Head of caudate nucleus (tissue), 42 donors: Measurements from ENCODE around the gene PTTG1IP.

Experiments used
- DNase-seq, 42 donors: peaks; one replicate each; pipeline versions ENCODE4 v3.0.0 to v3.0.0-alpha.2; 2020 to 2021; ENCODE audit warnings: mixed read lengths in 7 of 42
- intact Hi-C: fragments of 100-400 bp; cut with DNase I; formaldehyde crosslinking; loops from one replicate; pipeline ENCODE4 v1.15.0; 2022

The PTTG1IP gene

DNA sequence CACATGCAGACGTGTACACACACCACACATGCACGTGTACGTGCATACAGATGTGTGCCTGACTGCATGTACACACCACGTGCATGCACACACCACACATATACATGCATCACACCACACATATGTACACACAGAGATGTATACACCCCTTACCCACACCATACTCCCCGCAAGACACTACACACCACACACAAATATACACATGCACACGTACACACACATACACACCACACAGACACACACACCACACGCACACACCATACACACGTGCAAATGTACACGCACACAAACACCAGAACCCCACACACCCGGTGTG is 37.5 kb upstream of the PTTG1IP start:
- intact Hi-C loops, result no loop called here
- DNase-seq, result no peak

DNA sequence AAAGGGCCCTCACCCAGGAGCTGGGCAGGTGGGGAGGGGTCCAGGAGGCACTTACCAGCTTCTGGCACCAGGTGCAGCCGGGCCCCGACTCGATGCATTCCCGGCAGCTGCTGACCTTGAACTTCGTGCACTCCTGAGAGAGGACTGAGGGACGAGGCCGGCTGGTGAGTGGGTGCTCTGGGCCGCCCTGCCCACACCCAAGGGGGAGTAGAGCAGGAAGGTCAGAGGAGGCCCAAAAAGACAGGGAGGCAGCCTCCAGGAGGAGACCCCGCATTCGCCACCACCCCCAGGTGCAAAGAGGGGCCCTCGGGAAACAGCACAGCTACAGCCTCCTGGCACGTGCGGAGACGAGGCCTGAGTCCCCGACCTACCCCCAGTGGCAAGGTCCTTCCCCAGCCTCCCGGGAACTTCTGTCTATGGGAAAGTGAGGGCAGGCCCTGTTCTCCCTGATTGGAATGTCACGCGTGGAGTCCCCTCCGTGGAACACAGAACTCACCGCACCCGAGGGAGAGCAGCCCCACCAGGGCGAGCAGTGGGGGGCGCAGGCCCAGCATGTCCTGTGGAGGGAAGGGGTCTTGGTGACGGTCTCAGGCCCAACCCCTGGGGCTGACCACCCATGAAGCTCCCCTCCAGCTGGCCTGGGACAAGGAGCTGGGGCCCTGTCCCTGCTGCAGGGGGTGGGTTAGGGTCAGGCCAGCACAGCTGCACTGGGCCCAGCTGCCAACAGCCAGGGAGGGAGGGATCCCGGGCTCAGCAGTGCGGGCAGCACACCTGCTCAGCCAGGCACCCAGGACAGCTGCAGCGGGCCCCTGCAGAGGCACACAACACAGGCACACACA is 37.0 kb upstream of the PTTG1IP start:
- intact Hi-C loops, result no loop called here
- DNase-seq, result no peak

DNA sequence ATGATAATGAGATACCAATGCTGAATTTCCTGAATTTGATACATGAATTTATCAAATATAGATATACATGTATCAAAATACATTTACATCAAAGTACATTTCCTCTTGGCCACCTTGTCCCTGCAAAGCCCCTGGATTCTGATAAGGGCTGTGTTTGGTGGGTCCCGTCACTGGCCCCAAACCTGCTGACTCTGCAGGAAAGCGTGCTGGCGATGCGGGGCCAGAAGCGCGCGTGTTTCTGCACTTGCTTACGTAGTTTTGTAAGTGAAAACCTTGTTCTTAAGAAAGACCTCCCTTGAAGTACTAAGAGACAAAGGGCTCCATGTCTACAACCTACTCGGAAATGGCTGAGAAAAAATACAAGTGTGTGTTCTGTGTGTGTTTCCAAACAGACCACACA is 36.2 kb upstream of the PTTG1IP start:
- intact Hi-C loops, result no loop called here

DNA sequence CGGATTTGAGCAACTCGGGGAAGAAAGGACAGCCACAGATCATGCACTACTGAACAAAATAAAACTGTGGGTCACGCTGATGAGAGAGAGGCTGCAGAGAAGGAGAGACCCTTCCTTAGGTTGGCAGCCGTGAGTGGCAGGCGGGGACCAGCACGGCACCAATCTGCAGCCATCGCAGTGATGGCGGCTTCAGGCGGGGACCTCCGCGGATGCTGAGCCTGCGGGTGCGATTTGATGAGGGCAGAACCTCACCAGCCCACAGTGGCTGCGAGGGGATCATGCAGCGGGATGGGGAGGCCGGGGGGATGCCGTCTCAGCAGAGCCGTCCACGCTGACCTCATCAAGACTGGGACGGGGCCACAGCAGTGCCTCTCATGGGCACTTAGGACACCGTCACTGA is 35.4 kb upstream of the PTTG1IP start:
- DNase-seq, result no peak
- intact Hi-C loops, result no loop called here

More for the DNA sequence above, 36.2 kb upstream of the PTTG1IP start:
- DNase-seq, result no peak

DNA sequence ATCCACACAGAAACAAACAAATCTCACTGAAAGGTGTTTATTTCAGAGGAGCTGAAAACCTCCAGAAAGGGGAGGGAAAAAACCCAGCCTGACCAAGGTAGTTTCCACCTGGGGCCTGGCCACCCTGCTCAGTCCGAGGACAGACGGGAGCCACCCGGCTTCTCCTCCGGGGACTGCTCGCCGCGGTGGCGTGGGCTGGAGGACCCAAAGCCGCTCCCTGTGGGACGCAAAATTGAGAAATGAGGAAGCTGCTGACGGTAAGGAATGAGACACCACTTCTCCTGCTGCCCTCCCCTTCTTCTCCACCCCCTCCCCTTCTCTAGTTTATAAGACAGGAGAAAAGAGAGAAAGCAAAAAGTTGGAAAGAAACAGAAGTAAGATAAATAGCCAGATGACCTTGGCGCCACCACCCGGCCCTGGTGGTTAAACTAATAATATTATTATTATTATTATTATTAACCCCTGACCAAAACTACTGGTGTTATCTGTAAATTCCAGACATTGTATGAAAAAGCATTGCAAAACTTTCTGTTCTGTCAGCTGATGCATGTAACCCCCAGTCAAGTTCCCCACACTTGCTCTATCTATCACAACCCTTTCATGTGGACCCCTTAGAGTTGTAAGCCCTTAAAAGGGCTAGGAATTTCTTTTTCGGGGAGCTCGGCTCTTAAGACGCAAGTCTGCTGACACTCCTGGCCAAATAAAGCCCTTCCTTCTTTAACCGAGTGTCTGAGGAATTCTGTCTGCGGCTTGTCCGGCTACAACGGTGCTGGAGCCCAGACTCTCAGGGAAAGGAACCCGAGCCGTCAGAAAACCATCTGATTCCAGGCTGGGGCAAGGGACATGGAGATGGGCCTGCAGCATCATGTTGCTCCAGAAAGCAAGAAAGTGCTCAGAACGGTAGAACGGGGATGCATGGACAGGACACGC is 34.7 kb upstream of the PTTG1IP start:
- peak in 7 of 42 donors; percentile 16 to 54 (median 32) for DNase-seq

DNA sequence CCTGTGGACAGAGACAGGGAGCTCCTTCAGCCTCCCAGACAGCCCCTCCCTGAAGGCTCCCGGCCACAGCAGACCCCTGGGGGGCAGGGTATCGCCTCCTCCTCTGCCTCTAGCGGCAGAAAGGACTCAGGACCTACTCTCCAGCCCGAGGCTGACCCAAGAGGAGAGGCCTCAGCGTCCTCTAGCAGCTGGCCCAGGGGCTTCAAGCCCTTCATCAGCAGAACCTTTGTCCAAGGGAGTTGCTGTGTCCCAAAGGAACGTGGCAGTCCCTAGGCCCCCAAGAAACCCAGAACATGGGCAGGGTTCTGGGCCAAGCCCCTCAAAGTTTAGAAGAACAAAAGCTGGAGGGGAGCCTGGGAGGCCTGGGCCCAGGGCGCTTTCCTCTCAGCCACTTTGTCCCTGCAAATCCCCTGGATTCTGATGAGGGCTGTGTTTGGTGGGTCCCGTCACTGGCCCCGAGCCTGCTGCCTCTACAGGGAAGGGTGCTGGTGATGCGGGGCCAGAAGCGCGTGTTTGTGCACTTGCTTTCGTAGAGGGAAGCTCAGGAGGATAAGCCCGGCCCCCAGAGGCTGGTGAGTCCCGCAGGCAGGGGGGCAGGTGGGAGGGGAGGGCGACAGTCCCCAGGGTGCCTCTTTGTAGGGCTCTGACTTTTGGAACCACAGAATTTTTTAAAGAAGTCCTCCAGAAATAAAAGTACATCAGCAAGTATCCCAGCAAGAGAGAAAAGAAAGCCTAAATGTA is 33.9 kb upstream of the PTTG1IP start:
- DNase-seq, result no peak

More for the DNA sequence above, 34.7 kb upstream of the PTTG1IP start:
- intact Hi-C loops, result no loop called here

DNA sequence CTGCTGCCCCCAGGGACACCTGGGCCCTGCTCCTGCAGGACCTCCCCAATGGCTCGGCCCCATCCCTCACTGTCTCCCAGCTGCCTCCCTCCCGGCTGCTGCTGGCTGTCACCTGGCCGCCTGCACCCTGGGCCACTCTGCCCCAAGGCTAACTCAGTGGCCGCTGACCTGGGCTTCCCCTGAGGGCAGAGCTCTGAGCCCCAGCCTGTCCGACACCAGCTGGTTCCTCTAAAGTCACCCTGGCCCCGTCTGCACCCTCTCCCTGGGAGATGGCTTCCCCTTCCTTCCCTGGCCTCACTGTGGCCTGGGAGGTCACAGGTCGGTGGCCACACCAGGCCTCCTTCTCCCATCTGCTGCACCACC is 32.2 kb upstream of the PTTG1IP start:
- intact Hi-C loops, result no loop called here
- no peak for DNase-seq

More for the DNA sequence above, 33.9 kb upstream of the PTTG1IP start:
- intact Hi-C loops, result no loop called here

DNA sequence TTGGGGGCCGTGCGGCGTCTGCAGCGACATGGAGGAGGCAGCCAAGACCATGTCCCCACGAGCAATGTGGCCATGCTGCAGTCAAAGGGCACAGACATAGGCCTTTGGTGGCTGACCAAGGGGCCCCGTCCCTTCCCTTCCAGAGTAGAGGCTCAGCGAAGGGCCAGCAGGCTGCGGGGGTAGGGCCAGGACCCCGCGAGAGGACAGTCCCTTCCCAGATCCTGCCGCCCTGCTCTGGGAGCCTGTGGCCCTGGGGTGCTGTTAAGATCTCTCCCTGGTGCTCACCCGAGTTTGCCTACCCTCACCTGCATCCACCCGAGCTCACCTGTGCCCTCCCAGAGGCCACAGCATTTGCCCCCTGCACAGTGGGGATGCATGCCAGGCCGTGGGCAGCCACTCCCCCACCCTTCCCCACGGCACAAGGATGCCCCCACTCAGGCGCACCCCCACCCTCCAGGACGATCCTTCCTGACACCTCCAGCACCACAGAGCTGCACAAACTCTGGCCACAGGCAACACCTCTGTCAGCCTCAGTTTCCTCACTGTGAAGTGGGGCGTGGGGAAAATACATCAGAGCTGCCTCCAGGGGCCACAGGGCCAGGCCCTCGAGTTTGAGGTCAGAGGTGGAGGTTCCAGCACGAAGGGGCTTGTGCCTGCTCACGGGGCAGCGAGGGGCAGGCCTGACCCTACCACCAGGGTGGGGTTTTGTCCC is 31.7 kb upstream of the PTTG1IP start:
- intact Hi-C loops, result no loop called here
- DNase-seq, result no peak

DNA sequence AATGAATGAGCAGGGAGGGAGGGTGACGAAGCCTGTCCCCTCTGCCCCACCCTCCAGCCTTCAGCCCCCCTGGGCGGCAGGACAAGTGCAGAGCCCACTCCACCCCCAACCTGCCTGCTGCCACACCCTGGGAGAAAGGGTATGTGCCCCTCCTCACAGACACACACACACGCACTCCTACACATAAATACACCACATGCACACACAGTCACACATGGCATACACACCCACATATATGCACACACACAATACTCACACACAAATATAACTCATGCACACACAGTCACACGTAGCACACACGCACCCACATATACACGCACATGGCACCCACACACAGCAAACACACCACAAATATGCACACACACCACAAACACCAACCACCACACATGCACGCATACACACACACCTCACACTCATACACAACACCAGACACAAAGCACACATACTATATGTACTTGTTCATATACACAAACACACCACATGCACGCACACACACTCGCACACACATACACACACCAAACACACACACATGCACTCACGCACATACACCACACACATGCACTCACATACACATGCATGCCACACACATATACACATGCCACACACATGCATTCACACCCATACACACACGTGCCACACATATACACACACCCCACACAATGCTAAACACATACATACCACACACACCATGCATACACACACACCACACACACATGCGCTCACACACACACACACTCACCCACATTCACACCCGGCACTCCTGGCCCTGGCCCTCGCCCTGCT is 30.8 kb upstream of the PTTG1IP start:
- intact Hi-C loops, result no loop called here

DNA sequence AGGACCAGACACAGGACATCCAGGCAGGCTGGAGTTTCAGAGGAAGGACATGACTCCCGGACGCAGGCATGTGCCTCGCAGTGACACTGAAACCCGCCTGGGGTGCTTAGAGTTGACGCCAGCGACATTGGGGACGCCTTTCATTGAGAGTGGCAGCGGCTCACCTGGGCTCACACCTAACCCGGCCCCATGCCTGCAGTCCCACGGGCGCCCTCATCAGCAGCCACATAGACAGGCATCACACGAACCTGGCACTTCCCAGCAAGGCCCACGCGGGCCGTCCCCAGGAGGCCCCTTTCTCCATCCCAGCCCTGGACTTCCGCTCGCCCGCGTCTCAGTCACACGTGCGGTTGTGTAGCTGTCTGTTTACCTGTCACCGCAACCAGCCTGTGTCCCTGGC is 30.2 kb upstream of the PTTG1IP start:
- intact Hi-C loops, result no loop called here
- DNase-seq, result no peak

More for the DNA sequence above, 30.8 kb upstream of the PTTG1IP start:
- DNase-seq, result no peak

DNA sequence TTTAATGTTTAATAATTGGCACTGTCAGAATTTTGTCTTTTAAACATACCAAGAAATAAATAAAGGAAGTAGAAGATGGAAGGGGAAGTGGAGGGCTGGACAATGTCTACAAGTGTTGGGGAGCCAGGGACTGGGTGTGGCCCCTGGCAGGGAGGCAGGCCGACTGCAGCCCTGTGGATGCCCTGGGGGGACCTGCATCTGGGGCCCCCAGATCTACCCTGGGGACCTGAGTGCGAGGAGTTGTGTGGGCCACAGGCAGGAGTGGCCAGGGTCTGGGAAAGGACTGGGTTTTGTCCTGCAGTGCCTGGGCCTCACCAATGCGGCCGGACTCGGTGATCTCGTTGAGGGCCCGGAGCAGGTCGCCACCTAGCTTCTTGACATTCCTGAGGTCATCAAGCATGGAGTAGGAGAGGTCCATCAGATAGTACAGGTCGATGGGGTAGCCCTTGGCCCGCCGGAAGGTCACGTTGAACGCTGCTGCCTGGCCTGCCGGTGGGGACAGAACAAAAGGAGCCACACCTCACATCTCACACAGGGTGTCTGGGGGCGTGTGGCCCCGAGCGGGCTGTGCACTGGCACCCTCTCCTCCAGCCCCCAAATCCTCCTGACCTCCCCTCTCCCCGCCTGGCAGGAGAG is 29.7 kb upstream of the PTTG1IP start:
- no peak for DNase-seq
- intact Hi-C loops, result no loop called here

DNA sequence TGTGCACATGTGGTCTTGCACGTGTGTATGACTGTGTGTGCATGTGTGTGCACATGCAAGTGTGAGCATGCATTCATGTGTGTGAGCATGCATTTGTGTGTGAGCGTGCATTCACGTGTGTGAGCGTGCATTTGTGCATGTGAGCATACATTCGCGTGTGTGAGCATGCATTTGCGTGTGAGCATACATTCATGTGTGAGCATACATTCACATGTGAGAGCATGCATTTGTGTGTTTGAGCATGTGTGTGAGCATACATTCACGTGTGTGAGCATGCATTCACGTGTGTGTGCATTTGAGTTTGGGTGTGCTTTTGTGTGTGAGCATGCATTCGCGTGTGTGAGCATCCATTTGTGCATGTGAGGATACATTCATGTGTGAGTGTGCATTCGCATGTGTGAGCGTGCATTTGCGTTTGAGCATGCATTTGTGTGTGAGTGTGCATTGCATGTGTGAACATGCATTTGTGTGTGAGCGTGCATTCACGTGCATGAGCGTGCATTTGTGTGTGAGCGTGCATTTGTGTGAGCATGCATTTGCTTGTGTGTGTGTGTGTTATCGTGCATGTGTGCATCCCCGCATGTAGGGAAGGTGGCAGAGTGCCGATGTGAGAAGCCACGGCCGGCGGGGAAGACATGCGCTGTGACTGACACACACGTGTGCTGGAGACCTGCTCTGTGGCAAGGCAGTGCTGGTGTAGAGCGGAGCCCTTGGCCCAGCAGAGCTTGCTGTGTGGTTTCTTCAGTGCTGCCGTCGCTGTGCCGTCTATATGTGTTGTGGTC is 29.0 kb upstream of the PTTG1IP start:
- DNase-seq, result no peak
- intact Hi-C loops, result no loop called here

DNA sequence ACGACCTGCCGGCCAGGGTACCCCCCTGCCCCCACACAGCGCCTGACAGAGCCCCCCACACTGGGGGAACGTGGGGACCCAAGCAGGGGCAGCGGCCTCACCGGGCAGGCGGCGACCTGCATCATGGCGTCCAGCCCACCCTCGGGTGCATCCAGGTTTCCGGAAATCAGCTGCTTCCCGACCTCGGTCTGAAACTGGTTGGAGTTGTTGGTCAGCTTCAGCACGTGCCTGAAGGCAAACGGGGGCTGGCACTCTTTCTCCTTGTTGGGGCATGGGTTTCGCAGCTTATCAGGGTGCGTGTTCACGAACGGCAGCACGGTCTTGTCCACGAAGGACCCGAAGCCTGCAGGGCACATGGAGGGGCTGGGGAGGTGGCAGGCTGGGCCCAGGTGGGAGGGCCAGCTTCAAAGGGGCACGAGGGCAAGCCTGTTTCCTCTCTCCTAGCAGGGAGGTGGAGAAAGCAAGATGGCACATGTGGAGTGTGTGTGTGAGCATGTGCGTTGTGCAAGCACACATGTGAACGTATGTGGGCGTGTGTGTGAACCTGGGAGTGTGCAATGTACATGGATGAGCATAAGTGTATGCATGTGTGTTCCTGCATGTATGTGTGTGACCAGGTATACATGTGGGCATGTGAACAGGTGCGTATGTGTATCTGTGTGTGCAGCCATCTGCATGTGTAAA is 28.0 kb upstream of the PTTG1IP start:
- intact Hi-C loops, result no loop called here
- DNase-seq, result no peak

DNA sequence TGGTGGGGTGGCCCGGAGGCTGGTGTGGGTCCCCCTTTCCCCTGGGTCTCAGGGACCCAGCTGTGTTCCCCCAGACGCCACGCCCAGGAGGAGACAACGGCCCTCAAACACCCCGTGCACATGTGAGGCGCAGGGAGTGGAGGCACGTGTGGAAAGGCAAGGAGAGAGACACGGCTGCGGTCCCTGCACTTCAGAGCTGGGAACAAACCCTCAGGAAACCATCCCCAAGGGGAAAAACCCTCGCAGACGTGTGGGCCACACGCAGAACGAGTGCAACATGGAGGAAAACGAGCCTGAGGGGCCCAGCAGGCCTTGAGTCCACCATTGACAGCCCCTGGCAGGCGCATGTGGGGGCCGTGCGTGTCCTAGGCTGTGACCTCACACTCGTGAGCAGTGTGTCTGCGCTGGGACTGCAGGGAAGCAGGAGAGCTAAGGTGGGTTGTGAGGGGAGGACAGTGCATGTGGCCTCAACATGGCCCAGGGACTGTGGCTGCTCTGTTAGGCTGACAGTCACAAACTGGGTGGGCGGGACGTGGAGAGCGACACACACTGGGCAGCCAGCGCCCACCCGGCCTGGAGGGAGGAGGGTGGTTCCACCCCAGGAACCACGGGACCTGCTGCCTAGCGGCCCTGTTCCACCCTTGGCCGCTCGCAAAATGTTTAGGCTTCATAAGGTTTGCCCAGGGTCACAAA is 27.2 kb upstream of the PTTG1IP start:
- intact Hi-C loops, result no loop called here
- DNase-seq, result no peak

DNA sequence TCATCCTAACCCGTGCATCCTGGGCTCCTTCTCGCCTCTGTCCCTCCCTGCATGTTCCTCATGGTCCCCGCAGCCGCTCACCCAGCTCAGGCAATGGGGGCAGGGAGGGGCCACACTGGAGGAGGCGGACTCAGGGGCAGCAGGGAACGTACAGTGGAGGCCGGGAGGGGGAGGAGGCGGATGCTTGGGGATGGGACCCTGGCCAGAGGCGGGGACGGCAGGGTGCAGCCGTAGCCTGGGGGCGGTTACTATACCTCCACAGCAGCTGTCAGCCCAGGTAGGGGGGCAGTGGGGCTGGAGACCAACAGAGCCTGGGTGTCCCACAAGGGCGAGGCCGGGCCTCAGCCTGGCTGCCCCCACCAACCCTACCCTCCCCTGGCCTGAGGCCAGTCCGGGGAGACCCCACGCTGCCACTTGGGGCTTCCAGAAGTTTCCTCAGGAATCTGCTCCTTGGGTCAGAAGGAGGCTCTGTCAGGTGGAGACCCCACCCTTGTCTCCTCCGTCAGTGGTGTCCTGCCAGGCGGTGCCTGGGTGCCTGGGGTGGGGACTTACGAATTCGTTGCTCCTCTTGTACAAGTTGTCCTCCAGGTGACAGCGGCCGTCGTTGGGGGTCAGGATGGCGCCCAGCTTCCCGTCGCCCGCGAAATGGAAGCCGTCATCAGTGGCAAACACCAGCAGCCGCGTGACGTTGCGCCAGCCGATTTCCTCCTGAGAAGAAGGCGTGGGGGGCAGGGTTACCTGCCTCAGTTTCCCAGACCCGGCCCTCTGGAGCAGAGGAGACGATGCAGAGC is 26.5 kb upstream of the PTTG1IP start:
- intact Hi-C loops, result no loop called here
- no peak for DNase-seq
